ENCODE results near the gene NRP2.

Gene NRP2

DNA sequence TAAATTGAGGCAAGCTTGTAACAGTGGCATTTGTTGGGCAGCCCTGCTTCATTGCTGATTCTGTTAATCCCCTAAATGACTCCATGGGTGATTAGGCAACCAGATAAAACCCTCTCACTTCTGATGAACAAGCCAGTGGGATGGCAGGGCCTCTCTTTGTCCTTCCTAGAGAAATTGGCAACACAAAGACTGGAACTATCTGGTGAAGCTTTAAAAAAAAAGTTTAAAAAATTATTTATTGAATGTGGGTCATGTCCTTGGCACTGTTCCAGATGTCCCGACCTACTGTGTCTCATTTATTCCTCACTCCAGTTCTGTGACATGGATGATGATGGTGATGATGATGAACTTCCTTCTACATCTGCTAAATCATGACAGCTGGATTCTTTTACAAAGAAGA, 30.8 kb downstream of the NRP2 start:
- DNase-seq: no peak

DNA sequence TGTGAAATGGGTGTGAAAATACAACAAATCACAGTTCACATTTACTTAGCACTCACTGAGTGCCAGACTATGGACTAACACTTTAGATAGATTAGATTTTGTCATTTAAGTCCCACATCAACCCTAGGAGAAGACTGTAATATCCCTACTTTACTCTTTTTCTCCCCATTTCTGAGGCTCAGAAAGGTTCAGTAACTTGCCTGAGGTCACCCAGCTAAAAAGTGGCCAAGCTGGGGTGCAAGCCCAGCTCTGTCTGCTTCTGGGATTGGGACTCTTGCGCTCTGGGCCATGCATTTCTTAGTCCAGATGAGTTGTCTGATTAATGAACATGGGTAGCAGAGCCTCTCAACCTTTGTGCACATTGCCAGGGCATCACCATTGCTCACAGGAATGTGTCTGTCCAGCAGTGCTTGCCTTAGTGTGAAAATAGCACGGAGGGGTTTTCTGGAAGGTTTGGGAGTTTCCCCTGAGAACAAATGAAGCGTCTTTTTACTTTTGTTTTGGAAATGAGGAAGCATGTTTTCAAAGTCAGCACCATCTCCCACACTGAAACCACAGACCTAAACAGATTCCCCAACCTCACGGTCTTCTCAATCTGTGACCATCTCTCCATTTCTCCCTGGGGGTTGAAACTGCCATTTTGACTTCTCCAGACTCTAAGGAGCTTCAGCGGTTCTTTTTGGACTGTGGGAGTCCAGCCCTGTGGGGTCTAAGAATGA, 31.9 kb downstream of the NRP2 start:
- DNase-seq: no peak

DNA sequence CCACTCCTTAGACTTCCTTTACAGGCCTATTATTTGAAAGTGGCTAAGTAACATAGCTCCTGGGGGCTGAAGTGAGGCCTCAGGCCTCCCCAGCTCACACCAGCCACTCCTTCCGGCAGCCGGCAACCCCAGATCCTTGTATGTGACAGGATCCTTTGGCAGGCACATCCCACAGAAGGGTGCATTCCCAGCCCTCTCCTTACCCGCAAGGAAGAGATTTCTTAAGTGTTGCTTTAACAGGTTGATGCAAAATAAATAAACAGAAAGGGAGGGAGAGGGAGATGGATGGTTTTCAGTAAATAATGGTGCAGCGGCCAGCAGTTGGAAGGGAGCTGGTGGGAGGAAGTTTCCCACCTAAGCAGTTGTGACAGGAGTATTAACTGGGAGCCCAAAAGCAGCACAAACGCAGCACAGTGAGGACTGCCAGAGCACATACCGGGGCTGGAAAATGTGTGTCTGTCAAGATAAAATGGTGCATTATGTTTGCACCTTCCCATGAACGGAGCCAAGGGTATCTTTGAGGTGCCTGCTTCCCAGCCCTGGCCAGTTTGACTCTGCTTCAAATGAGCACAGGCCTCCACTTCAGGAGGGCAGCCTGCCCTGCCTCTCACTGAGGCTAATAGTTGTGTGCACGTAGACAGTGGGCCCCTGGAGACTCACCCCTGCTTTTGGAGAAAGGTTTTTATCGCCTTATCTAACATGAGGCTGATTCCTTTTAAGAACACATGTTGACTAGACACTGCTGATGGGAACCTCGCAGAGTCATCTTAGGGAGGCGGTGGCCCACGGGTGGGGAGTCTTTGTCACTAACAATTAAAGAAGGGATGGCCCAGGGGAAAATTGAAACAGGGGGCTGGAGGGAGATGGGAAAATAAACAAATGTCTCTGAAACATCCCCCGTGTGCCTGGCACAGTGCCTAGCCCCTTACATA, 32.8 kb downstream of the NRP2 start:
- DNase-seq: no peak

DNA sequence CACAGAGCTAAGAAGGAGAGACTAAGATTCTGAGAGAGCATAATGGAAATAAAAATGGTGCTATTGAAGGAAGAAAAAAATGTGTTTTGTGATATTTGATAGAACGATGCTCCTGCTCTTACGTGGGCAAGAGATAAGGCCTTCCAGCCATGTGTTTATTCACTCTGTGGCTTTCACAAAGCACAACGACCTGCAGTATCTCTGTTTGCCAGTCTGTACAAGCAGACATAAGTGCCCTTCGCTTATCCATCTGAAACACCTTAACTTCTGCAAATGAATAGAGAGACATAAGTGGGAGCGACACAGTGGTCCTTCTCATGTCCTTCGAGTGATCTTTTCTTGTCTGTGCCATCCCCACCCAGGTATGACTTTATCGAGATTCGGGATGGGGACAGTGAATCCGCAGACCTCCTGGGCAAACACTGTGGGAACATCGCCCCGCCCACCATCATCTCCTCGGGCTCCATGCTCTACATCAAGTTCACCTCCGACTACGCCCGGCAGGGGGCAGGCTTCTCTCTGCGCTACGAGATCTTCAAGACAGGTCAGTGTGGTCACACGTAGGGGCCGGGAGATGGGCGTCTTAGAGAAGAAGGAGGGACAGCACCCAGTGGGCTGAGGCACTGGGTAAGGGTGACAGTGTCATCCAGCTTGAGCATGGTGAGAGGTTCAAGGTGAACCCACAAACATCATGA, 33.7 kb downstream of the NRP2 start:
- DNase-seq: no peak

DNA sequence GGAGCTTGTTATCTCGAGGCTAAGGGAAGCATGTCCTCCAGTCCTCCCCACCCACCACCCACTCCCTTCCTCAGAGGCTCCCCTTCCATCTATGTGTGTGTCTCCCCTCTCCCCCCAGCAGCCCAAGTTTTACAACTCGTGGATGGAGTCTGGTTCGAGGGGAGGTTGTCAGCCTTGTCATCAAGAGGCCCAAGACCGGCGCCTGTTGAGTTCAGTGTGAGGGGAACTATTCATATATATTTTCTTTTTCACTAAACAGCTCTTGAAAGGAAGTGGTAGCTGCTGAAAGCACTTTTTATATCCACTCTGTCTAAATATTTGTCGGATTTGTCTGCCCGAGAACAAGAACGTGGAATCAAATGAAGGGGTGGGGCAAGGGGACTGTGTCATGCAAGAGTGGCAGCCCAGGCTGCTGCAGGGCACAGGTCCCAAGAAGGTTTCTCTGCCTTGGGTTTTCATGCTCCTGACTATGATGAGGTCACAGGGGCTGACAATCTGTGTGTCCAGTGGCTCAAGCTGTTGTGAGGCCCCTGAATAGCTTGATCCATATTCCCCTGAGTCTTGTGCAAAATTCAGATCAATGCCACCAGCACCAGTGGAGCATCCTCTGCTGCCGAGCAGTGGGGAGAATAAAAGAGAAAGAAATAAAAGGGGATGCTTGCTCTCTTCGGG, 35.0 kb downstream of the NRP2 start:
- no peak for DNase-seq

DNA sequence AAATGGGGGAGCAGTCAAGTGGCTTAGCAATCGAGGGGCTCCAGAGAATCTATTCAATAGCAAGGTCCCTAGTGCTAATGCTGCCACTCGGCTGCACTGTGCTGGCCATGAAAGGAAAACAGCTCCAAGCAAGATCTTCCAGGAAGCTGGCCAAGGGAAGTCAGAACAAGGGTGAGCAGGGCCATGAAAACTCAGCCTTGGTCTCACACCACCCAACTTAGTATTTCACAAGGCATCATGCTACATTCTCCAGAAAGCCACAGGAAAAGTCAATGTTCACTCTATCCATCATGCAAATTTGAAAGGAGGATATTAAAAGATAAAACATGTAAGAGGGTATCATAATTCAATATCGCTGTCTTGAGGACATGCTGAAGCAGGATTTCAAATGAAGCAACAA, 35.7 kb downstream of the NRP2 start:
- DNase-seq: no peak

DNA sequence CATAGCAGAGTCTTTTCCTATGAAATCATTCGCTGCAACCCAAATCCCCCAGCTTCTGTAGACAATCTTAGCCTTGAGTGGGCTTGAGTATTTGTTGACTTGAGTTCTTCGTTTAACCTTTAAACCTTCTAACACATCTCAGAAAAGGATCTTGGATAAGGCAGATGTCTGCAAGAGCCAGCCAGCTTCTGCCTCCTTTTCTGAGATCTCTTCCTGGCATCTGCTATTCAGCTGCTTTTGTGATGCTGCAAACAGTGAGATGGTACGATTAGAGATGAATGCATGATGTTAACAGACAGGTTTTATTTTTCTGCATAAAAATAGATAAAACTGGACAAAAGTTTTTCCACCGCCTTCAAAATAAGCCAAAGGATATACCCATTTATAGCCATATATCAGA, 37.5 kb downstream of the NRP2 start:
- no peak for DNase-seq

DNA sequence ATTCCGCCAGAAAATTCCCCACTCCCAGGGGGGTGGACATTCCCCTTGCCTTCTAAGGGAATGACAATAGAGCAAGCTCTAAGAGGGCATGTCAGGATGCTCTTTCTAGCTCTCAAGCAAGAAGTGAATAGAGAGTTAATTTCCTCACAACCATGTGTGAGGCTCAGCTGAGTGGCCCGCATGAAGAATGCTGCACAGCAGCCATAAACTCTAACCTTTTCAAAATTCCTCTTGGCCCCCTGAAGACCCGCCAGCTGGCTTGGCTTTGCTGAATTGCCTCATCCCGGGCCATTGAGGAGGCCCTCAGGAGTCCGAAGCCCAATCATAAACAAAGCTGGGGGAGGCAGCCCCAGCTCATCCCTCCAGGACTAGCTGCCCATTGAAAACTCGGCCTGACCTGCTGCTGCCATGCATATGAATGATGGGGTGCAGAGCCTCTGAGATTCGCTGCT, 38.2 kb downstream of the NRP2 start:
- DNase-seq: no peak

DNA sequence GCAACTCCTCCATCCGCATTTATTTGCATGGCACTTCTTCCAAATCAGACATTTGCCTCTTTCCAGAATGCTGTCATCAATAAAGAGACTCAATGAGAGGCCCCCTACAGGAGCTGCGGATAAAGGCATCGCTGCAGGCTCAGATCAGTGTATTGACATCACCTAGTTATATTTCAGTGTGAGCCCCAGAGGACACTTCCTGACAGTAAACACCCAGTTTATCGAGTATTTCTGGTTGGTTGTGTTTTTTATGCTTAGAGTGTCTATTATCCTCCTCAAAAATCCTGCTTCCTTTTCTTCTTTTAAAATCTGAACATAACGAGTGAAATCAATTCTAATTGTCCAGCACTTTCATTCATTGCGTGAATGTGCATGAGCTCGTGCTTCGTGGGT, 38.8 kb downstream of the NRP2 start:
- no peak for DNase-seq

DNA sequence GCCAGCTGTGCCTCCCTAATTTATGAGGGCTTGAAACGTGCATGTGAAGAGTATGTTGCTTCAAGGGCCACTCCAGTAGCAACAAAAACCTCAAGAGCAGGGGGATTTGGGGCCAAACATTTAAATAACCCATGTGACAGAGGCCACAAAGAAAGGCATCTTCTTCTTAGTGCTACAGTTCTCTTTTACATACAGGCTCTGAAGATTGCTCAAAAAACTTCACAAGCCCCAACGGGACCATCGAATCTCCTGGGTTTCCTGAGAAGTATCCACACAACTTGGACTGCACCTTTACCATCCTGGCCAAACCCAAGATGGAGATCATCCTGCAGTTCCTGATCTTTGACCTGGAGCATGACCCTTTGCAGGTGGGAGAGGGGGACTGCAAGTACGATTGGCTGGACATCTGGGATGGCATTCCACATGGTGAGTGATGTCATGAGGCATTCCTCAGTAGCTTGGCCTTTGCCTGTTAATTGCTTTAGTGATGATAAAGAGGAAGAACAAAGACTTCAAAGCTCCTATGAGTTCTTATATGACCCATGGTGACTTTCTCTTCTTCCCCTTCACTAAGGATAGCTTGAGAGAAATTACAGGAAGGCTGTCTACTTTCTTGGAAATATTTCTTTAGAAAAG, 40.1 kb downstream of the NRP2 start:
- DNase-seq: peak; percentile 77

DNA sequence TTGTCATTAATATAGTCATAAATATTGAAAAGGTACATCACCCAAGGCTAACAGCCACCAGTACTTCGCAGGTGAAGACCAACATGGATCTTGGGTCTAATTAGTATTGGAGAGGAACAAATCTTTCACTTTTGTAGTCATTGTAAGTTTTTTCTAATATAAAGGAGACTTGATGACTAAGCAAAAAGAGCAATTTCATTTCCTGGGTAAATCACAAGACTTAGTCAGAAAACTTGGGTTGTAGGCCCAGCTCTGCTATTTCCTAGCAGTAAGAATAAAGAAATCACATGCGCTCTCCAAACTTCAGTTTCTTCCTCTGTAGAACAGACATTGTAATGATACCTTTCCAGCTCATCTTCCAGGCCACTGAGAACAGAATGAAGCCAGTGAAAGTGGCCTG, 40.9 kb downstream of the NRP2 start:
- no peak for DNase-seq

DNA sequence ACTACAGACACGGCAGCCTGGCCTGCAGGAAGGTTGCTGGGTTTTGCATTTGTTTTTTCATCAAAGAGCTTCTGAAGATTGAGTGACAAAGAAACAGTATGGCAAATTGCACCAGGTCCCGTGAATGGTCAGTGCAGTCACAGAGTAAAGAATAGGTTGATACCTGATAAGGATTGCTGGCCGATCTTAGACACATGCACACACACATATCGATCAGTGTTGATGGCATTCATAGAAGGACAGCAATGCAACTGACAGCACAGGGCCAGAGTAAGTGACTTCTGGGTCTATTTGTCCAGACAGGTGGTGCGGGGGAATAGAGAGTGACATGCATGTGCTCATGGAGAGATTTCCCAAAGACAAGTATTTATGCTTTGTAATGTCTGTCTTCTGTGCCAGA, 42.8 kb downstream of the NRP2 start:
- DNase-seq: no peak

DNA sequence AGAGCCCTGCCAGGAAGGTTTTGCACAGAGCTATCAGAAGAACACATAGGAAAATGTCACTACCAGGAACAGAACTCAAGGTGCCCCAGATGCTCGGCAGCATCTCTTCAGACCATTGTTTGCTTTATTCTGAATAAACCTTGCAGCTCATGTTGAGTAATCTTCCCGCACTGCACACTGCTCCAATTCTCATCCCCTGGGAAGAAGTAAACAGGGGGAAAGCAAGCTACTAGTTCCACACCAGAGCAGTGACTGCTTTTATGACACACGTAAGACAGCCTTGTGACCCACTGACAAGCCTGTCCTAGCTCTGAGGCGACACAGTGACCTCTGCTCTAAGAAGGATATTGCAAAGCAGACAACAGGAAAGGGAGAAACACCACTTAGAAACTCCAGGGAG, 44.2 kb downstream of the NRP2 start:
- DNase-seq: no peak

DNA sequence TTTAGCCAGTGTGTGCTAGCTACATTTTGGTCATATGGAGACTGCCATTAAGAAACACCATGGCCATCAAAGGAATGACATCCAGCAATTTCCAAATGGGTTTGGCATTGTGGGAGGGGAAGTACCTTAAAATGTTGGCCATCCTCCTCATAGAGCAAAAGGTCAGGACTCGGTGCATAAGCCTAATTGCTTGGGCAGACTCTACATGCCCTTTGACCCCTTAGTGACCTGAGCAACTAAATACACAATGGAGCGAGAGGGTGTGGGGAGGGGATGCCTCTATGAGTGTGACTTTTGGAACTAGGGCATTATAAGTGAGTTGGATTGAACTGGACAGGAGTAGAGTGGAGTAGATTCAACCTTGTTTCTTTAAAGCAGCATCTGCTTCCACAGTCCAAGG, 44.9 kb downstream of the NRP2 start:
- no peak for DNase-seq

DNA sequence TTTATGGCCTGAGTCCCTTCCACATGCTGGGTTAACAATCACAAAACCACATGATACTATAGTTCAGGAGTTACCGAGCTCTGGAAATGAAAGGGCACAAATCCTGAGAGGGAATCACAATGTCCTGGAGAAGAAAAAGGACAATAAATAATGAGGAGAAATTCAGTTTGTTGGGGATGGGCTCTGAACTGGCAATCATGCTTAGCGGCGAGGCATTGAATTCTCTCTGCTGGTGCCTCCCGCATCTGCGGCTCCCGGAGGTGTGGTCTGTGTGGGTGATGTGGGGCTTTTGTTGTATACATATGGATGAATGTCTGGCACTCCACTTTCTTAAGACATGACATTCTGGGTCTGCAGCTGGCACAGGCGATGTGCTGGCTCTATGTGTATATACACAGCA, 46.1 kb downstream of the NRP2 start:
- no peak for DNase-seq

DNA sequence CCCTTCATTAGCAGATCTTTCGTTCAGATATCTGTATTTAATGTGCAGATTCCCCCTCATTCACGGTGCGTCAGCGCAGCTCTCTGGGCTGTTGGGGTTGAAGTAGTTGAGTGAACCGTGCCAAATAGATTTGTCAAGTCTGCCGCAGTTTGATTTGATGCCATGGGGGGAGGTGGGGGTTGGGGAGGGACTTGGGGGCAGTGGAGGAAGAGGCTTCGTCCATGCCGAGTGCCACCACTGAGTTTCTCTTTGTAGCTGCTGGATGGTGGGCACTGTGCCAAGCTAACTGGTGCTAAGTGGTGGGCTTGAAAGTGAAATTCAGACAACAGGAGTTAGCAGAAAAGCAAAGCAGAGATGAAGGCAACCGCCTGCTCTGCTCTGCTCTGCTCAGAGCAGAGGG, 47.9 kb downstream of the NRP2 start:
- no peak for DNase-seq

DNA sequence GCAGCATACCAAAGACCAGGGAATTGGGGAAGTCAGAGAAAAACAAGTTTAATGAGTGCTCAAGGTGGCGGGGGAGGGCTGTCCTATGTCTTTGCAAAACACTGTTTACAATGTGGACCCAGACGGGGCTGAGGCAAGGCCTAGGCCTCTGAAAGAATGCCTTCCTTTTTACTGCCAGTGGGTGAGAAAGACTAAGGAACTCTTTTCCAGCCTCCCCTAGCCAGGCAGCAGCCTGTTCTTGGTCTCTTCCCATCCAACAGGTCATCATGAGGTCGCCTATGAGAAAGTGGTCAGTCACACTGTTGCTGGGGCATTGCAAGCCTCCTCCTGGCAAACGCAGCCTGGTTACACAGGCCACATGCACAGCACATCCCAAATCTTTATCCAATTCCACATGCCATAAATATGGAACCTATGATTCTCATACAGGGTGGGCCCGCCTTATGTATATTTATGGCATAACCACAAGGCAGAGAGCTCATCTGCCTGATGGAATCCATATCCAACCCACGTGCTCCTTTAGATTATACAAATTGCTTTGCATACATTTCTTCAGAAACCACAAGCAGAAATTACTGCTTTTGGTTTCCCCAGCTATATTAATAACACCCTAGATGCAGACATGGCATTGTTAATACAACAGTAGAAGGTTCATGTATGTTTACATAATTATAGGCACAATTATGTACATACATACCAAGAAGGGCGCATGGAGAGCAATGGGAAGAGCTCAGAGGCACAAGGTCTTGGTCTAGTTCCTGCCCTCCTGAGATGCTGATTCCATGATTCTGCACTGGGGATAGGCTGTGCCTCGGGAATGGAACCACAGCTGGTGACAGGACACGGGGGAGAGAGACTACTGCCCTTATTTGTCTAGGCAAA, 48.6 kb downstream of the NRP2 start:
- no peak for DNase-seq

DNA sequence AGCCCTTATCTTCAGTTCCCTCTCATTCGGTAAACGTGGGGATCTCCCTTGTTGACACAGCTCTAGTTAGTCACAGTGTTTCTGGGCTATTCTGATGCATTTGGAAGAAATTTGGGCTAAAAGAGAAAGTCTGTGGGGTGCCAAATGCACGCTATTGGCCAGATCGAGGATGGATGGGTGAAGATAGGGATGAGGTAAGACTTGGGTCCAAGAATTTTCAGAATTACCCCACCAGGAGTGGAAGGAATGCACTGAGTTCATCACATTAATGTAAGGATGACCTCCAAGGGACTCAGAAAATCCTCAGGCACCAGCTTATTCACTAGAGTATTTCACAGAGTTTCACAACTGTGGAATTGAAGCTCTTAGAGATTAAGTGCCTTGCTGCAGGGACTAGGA, 49.3 kb downstream of the NRP2 start:
- no peak for DNase-seq

DNA sequence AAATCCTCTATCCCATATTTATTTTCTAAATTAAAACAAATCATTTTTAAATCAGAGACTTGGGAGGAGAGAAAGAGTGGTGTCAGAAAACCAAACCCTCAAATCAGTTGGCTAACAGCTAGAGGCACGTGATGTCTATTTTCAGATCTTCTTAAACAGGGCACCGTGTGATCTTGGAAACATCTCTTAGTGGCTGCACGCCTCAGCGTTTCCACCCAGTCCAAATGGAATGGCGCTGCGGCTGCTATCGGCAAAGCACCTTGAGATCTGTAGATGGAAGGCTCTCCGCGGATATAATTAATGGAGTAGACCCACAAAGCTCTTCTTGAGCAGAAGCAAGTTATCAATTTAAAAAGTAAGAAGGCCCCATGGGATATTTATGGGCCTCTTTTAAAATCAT, 50.0 kb downstream of the NRP2 start:
- DNase-seq: no peak

DNA sequence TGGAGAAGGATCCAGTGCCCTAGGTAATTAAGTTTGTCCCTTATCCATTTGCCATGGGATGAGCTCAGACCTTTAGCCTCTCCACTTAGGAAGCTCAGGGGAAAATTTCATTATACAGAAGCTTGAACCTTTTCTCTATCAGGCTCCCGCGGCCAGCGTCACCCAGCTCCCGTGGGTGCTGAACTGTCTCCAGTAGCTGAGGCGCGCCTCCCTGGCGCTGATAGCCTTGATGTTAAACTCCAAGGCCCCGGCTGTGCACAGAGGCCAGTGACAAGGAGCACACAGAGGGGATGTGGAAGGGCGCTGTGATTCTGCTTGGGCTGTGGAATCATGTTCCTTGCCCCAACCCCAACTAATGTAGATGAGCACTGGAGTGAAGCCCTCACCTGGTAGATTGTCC, 50.8 kb downstream of the NRP2 start:
- DNase-seq: no peak

DNA sequence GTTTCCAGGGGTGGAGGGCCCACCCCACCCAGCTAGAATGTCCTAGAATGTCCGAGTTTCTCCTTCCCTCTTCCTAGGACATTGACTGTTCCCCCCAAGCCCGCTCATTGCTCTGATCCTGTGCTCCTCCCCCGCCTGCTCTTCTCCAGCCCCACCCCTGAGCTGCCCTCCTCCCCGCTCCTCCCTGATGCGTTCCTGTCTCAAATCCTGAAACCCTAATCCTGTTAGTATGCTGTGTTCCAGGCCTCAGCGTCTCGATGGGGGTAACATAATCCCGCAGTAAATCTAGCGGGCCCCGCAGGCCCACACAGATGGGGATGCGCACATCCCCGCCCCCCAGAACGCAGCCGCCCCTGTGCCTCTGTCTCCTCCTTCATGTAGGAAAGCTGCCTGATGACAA, 51.3 kb downstream of the NRP2 start:
- DNase-seq: no peak

Data from islet precursor cell (in vitro differentiated cells).